ENCODE data around the gene PRPF19. TPM values are rescaled to one million over a fixed set of nuclear protein-coding genes. Genes with fewer than 3 reads are reported as not detected.

Gene PRPF19
- total and polyA plus RNA-seq, 3 experiments from 2014 or later: 19.0 to 204 (median 201) TPM

DNA sequence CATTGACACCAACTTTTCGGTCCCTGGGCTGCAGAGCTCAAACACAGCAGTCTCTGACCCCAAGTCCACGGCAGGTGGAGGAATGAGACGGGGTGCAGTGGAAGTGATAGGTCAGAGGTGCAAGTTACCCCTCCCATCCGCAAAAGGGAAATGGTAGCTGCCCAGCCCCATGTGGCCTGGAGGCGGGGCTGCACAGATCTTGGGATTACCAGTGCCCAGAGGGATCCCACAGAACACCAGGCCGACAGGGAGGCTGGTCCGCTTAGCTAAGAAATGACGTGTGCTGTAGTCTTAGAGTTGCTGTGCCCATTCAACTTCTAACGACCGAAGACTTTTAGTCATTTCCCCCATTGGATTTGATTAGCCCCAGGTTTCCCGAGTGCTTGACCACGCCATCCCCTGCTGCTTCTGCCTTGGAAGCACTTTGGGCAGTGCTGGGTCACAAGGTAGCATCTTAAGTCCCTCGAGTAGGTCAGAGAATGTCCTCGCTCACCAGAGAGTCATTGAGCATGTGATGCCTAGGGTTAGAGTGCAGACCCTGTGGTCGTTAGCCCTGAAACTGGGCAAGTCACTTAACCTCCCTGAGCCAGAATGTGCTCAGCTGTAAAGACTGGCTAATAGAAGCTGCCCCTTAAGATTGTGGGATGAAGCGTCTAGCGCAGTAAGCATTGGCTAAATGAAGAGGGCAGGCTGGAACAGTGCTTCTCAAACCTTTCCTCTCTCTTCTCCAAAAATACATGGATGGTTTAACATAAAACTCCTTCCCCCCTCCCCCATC is 54.9 kb downstream of the PRPF19 start:
- H3K4me1 Mint-ChIP-seq: peaks cover 2 to 16% (median 8%) of the 10 kb centered on the region in 3 donors
- no peaks in the 10 kb centered on the region for H3K9me3 ChIP-seq (ENCODE audit: low read length)
- H3K9me3 Mint-ChIP-seq: no peaks in the 10 kb centered on the region
- peaks cover 12% of the 10 kb centered on the region for H3K36me3 ChIP-seq (ENCODE audit: insufficient read depth, low read length)
- DNase-seq: no peak
- ChIA-PET CTCF (interaction anchor here (1.3 to 1.7 kb wide), 3 partner anchors 15 to 36 kb away, joined by 4 to 7 read pairs (median 4); no protein-coding TSS in a partner anchor), POLR2A (no interaction called here)
- no peak overlapping the region for H3K4me3 ChIP-seq (ENCODE audit: low read length)
- H3K27me3 Mint-ChIP-seq: no peaks in the 10 kb centered on the region
- H3K27ac ChIP-seq (ENCODE audit: low read depth, low read length): no peak overlapping the region
- H3K4me3 Mint-ChIP-seq: peak overlapping the region in 1 of 7 donors; percentile 6
- peaks cover 8 to 55% (median 15%) of the 10 kb centered on the region in 3 donors for H3K36me3 Mint-ChIP-seq
- H3K27me3 ChIP-seq (ENCODE audit: insufficient read depth, low read length, poor library complexity, severe bottlenecking): no peaks in the 10 kb centered on the region
- H3K27ac Mint-ChIP-seq: peak overlapping the region in 1 of 8 donors; percentile 74
- no peaks in the 10 kb centered on the region for H3K4me1 ChIP-seq (ENCODE audit: insufficient read depth, low read length)

DNA sequence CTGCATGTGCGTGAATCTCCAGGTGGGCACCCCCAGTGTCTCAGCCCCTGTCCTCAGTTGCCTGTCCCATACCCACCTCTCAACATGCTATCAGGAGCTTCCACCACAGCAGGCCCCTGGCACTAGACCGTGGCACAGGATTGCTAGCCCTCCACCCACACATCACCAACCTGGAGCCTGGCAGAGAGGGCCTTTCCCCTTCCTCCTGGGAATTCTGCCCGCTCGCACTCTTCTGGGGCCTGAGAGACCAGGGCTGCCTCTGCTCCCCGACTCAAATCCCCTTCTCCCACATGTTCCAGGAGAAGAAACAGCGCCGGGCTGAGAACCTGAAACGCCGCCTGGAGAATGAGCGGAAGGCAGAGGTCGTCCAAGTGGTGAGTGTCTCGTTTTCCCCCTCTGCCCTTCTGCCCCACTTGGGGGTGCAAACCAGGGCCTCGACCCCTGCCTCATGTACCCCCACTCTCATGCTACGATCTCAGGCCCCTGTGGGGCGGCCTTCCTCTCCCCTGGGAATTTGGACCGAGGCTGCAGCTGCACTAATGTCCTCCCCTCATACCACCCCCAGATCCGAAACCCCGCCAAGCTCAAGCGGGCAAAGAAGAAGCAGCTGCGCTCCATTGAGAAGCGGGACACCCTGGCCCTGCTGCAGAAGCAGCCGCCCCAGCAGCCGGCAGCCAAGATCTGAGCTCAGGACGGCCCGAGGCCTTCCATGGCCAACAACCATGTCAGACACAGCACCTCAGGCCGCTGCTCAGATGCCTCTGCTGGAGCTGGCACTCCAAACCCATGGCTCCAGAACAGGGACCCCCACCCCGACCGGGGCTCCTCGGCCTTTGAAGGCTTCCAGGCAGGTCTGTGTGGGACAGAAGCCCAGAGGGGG is 56.5 kb downstream of the PRPF19 start:
- POLR2A ChIA-PET: no interaction called here
- no peaks in the 10 kb centered on the region for H3K9me3 ChIP-seq (ENCODE audit: low read length)
- peaks cover 2% of the 10 kb centered on the region for H3K4me1 ChIP-seq (ENCODE audit: insufficient read depth, low read length)
- Mint-ChIP-seq H3K4me3 (no peak overlapping the region), H3K36me3 (peaks cover 8 to 60% (median 15%) of the 10 kb centered on the region in 3 donors), H3K27ac (no peak overlapping the region), H3K9me3 (no peaks in the 10 kb centered on the region), H3K27me3 (no peaks in the 10 kb centered on the region), H3K4me1 (peaks cover 6 to 19% (median 7%) of the 10 kb centered on the region in 3 donors)
- no peak overlapping the region for H3K27ac ChIP-seq (ENCODE audit: low read depth, low read length)
- DNase-seq: no peak
- H3K27me3 ChIP-seq (ENCODE audit: insufficient read depth, low read length, poor library complexity, severe bottlenecking): no peaks in the 10 kb centered on the region
- H3K4me3 ChIP-seq (ENCODE audit: low read length): no peak overlapping the region
- peaks cover 12% of the 10 kb centered on the region for H3K36me3 ChIP-seq (ENCODE audit: insufficient read depth, low read length)
- CTCF ChIA-PET: interaction anchor here (1.4 to 1.7 kb wide), 3 partner anchors 17 to 51 kb away, joined by 3 to 7 read pairs (median 4); no protein-coding TSS in a partner anchor

DNA sequence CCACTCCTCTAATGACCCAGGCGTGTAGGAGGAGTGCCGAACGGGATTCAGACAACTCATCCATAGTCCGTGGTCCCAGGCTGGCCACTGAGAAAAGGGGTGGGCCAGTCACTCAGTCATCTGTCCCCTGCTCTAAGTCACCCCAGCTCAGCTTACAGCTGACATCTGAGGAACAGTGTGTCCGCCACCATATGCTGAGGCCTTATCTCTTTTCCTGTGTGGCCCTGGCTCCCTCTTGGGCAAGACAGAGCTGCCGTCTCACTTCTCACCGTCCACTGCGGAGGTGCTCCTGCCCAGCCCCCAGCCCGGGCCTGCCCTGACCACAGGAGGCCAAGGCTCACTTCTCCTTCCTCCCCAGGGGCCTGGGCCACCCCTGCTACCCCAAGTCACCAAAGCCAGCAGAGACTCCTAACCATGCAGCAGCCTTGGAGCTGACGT is 57.7 kb downstream of the PRPF19 start:
- Histone ChIP-seq H3K4me1 (ENCODE audit: insufficient read depth, low read length) (peaks cover 14% of the 10 kb centered on the region), H3K27me3 (ENCODE audit: insufficient read depth, low read length, poor library complexity, severe bottlenecking) (no peaks in the 10 kb centered on the region), H3K4me3 (ENCODE audit: low read length) (no peak overlapping the region), H3K27ac (ENCODE audit: low read depth, low read length) (no peak overlapping the region), H3K36me3 (ENCODE audit: insufficient read depth, low read length) (peaks cover 12% of the 10 kb centered on the region), H3K9me3 (ENCODE audit: low read length) (no peaks in the 10 kb centered on the region)
- ChIA-PET POLR2A (no interaction called here), CTCF (interaction anchor here (1.4 kb wide), 1 partner anchor 53 kb away, joined by 3 read pairs; no protein-coding TSS in a partner anchor)
- Mint-ChIP-seq H3K27me3 (no peaks in the 10 kb centered on the region), H3K4me1 (peaks cover 17 to 23% (median 19%) of the 10 kb centered on the region in 3 donors), H3K27ac (peak overlapping the region in 1 of 8 donors; percentile 54), H3K4me3 (no peak overlapping the region), H3K36me3 (peaks cover 8 to 61% (median 15%) of the 10 kb centered on the region in 3 donors), H3K9me3 (no peaks in the 10 kb centered on the region)
- no peak for DNase-seq

DNA sequence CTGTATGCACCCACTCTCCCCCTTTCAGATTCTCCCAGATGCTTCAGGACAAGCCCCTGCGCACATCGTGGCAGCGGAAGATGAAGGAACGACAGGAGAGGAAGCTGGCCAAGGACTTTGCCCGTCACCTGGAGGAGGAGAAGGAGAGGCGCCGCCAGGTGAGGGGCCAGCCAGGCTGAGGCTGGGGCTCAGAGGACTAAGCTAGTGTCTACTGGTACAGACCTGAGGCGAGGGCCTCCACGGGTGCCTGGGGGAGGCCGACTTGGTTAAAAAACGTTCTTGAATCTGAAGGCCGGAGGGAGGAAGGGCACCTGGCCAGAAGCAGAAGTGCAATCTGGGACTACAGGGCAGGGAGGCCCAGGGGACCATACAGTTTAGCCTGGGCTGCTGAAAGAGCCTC is 58.5 kb downstream of the PRPF19 start:
- CTCF ChIA-PET: interaction anchor here (0.8 kb wide), 1 partner anchor 40 kb away, joined by 3 read pairs; no protein-coding TSS in a partner anchor
- no peak overlapping the region for H3K4me3 Mint-ChIP-seq
- DNase-seq: no peak
- peaks cover 8 to 58% (median 15%) of the 10 kb centered on the region in 3 donors for H3K36me3 Mint-ChIP-seq
- H3K27me3 ChIP-seq (ENCODE audit: insufficient read depth, low read length, poor library complexity, severe bottlenecking): no peaks in the 10 kb centered on the region
- H3K27ac ChIP-seq (ENCODE audit: low read depth, low read length): no peak overlapping the region
- peaks cover 22% of the 10 kb centered on the region for H3K4me1 ChIP-seq (ENCODE audit: insufficient read depth, low read length)
- no peaks in the 10 kb centered on the region for H3K27me3 Mint-ChIP-seq
- no peaks in the 10 kb centered on the region for H3K9me3 Mint-ChIP-seq
- peaks cover 25 to 31% (median 27%) of the 10 kb centered on the region in 3 donors for H3K4me1 Mint-ChIP-seq
- H3K36me3 ChIP-seq (ENCODE audit: insufficient read depth, low read length): peaks cover 12% of the 10 kb centered on the region
- H3K9me3 ChIP-seq (ENCODE audit: low read length): no peaks in the 10 kb centered on the region
- no peak overlapping the region for H3K4me3 ChIP-seq (ENCODE audit: low read length)
- H3K27ac Mint-ChIP-seq: no peak overlapping the region
- POLR2A ChIA-PET: no interaction called here

DNA sequence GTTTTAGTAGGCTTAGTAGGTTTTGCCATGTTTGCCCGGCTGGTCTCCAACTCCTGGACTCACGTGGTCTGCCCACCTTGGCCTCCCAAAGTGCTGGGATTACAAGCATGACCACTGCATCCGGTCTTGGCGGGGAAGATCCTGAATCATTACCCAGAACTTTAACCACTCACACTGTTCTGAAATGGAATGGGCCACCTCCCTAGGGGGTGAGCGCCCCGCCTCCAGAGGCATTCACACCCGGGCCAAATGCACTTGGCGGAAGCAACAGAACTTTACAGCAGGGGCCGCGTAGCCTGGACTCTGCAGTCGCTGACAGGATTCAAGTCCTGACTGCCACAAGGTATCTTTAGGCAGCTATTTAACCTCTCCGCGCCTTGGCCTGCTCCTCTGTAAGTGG is 59.1 kb downstream of the PRPF19 start:
- Mint-ChIP-seq H3K4me3 (no peak overlapping the region), H3K27me3 (no peaks in the 10 kb centered on the region), H3K4me1 (peaks cover 31 to 36% (median 33%) of the 10 kb centered on the region in 3 donors), H3K36me3 (peaks cover 8 to 58% (median 15%) of the 10 kb centered on the region in 3 donors), H3K27ac (peak overlapping the region in 2 of 8 donors; percentile 13 to 19), H3K9me3 (no peaks in the 10 kb centered on the region)
- DNase-seq: no peak
- H3K36me3 ChIP-seq (ENCODE audit: insufficient read depth, low read length): peaks cover 12% of the 10 kb centered on the region
- H3K27ac ChIP-seq (ENCODE audit: low read depth, low read length): no peak overlapping the region
- no peak overlapping the region for H3K4me3 ChIP-seq (ENCODE audit: low read length)
- ChIA-PET POLR2A (no interaction called here), CTCF (interaction anchor here (0.8 to 1.4 kb wide), 3 partner anchors 16 to 52 kb away, joined by 3 to 4 read pairs (median 3); no protein-coding TSS in a partner anchor)
- H3K27me3 ChIP-seq (ENCODE audit: insufficient read depth, low read length, poor library complexity, severe bottlenecking): no peaks in the 10 kb centered on the region
- no peaks in the 10 kb centered on the region for H3K9me3 ChIP-seq (ENCODE audit: low read length)
- peaks cover 28% of the 10 kb centered on the region for H3K4me1 ChIP-seq (ENCODE audit: insufficient read depth, low read length)

DNA sequence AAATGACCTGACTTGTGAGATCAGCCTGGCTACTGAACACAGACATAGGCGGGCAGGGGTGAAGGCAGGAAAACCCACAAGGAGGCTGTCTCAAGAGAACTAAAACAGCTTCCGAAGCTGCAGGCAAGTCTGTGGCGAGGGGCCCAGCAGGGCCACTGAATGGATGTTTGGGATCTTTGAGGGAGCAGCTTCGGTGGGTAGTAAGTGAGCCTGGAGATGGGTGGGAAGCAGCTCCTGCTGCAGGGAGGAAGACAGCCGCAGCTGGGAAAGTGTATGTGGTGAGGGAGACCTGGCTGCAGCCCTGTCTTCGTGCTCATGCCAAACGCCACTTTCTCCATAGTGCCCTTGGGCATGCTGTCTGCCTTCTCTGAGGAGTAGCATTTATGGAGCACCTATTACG is 61.0 kb downstream of the PRPF19 start:
- peaks cover 37% of the 10 kb centered on the region for H3K4me1 ChIP-seq (ENCODE audit: insufficient read depth, low read length)
- H3K27me3 ChIP-seq (ENCODE audit: insufficient read depth, low read length, poor library complexity, severe bottlenecking): no peaks in the 10 kb centered on the region
- POLR2A ChIA-PET: no interaction called here
- H3K27me3 Mint-ChIP-seq: no peaks in the 10 kb centered on the region
- H3K27ac Mint-ChIP-seq: peak overlapping the region in 7 of 8 donors; percentile 35 to 96 (median 75)
- no peak for DNase-seq
- H3K36me3 Mint-ChIP-seq: peaks cover 0 to 41% (median 5%) of the 10 kb centered on the region in 3 donors
- H3K4me3 ChIP-seq (ENCODE audit: low read length): no peak overlapping the region
- H3K4me1 Mint-ChIP-seq: peaks cover 42 to 49% (median 49%) of the 10 kb centered on the region in 3 donors
- H3K4me3 Mint-ChIP-seq: peak overlapping the region in 5 of 7 donors; percentile 8 to 80 (median 32)
- CTCF ChIA-PET: interaction anchor here (1.4 kb wide), 1 partner anchor 15 kb away, joined by 3 read pairs; no protein-coding TSS in a partner anchor
- H3K36me3 ChIP-seq (ENCODE audit: insufficient read depth, low read length): no peaks in the 10 kb centered on the region
- no peaks in the 10 kb centered on the region for H3K9me3 ChIP-seq (ENCODE audit: low read length)
- no peaks in the 10 kb centered on the region for H3K9me3 Mint-ChIP-seq
- no peak overlapping the region for H3K27ac ChIP-seq (ENCODE audit: low read depth, low read length)

DNA sequence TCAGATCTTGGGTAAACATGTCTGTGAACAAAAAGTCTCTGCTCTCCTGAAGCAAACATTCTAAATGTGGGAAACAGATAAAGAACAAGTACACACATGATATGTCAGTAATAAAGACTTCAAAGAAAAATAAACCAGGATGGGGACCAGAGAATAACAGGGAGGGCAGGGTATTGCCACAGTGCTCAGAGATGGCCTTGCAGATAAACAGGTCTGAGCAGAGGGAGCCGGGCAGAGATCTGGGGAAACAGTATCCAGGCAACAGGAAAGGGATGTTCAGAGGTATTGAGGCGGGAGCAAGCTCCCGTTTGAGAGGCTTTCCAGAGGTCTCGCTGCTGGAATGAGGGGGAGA is 61.5 kb downstream of the PRPF19 start:
- Histone ChIP-seq H3K9me3 (ENCODE audit: low read length) (no peaks in the 10 kb centered on the region), H3K27ac (ENCODE audit: low read depth, low read length) (no peak overlapping the region), H3K36me3 (ENCODE audit: insufficient read depth, low read length) (no peaks in the 10 kb centered on the region), H3K27me3 (ENCODE audit: insufficient read depth, low read length, poor library complexity, severe bottlenecking) (no peaks in the 10 kb centered on the region), H3K4me1 (ENCODE audit: insufficient read depth, low read length) (peaks cover 37% of the 10 kb centered on the region), H3K4me3 (ENCODE audit: low read length) (no peak overlapping the region)
- ChIA-PET CTCF (interaction anchor here (1.4 kb wide), 1 partner anchor 14 kb away, joined by 3 read pairs; no protein-coding TSS in a partner anchor), POLR2A (no interaction called here)
- Mint-ChIP-seq H3K27ac (peak overlapping the region; percentile 2 to 98 (median 83)), H3K9me3 (no peaks in the 10 kb centered on the region), H3K4me3 (peak overlapping the region in 6 of 7 donors; percentile 63 to 89 (median 78)), H3K4me1 (peaks cover 42 to 50% (median 49%) of the 10 kb centered on the region in 3 donors), H3K27me3 (no peaks in the 10 kb centered on the region), H3K36me3 (peaks cover 0 to 36% (median 5%) of the 10 kb centered on the region in 3 donors)
- no peak for DNase-seq
